Left lung (tissue), 10 donors: ENCODE results near the gene RAB24. TPM values are rescaled to one million over a fixed set of nuclear protein-coding genes. Genes with fewer than 3 reads are reported as not detected.

Experiments
- ATAC-seq: fragments of 200-7000 bp; cut with Tn5 transposase; one replicate; pipeline ENCODE4 v1.9.1; 2020; ENCODE audit warnings: moderate library complexity
- DNase-seq, 4 donors: peaks; one replicate each; pipeline ENCODE4 v3.0.0-alpha.2; 2013 to 2020
- H3K27ac ChIP-seq, 2 donors: fragments of 200-600 bp; sonication (generic) in 1 of 2; one replicate each; pipeline versions ENCODE4 v1.5.0 to v1.8.0; 2020 to 2021
- H3K27me3 ChIP-seq, 2 donors: fragments of 200-600 bp; sonication (generic) in 1 of 2; one replicate each; pipeline versions ENCODE4 v1.5.0 to v1.8.0; 2020 to 2021
- H3K36me3 ChIP-seq, 2 donors: fragments of 200-600 bp; sonication (generic) in 1 of 2; one replicate each; pipeline versions ENCODE4 v1.5.0 to v1.8.0; 2020 to 2021
- H3K4me1 ChIP-seq, 2 donors: fragments of 200-600 bp; one replicate each; pipeline ENCODE4 v1.8.0; 2021
- H3K4me3 ChIP-seq, 2 donors: fragments of 200-600 bp; sonication (generic) in 1 of 2; one replicate each; pipeline versions ENCODE4 v1.5.0 to v1.8.0; 2020 to 2021; ENCODE audit warnings: mild to moderate bottlenecking in 1 of 2
- H3K9me3 ChIP-seq, 2 donors: fragments of 200-600 bp; sonication (generic) in 1 of 2; one replicate each; pipeline versions ENCODE4 v1.5.0 to v1.8.0; 2020 to 2021
- intact Hi-C, 2 donors: fragments of 100-400 bp; cut with DNase I; formaldehyde crosslinking; loops; one replicate each; pipeline versions ENCODE4 v1.11.2 to v1.14.2; 2022
- polyA plus RNA-seq, 6 donors: library from polyadenylated mRNA; unstranded; fragments of 120-200 nt; gene quantifications; one replicate each; pipeline ENCODE4 v1.2.1, GENCODE V29; 2013; ENCODE audit not compliant: insufficient read length in 6 of 6
- total RNA-seq, 2 donors: library from RNA; stranded (reverse); fragmentation: NEBNext Ultra II Directional; extraction: Animal tissue kit (Norgen Biotek cat#: 25700); gene quantifications; one replicate each; pipeline ENCODE4 v1.2.1, GENCODE V29; 2021
- TF ChIP-seq, protein P1 (sequence below), 2 donors: fragments of 200-600 bp; sonication (generic) in 1 of 2; IDR thresholded peaks; one replicate each; pipeline versions ENCODE4 v1.5.0 to v1.8.0; 2021; ENCODE audit warnings: antibody characterized with exemption in 2 of 2
- donor health status: DM: no; HTN: yes; CAD: no.
- donor health status: DM: no; HTN: no; CAD: no.

RAB24 gene
- total and polyA plus RNA-seq, 8 donors: 24.2 to 39.7 (median 29.6) TPM

DNA sequence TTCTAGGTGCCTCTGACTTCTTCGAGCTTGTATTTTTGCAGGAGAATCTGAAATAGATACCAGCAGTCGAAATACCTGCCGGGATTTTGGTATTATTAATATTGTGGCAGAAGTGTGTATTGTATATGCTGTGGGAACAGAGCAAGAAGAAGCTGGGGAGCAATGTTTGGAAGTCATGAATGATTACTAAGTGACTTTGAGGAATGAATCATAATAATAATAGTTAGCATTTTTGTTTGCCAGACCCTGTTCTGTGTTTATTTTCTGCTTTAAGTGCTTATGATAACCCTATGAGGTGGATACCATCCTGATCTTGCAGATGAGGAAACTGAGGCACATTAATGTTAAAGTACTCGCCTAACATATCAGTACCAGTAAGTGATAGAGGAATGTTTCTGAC, 32.4 kb downstream of the RAB24 start:
- no peak for ATAC-seq
- peaks cover 0 to 91% of the 10 kb centered on the region in 2 donors for H3K36me3 ChIP-seq
- intact Hi-C loops: no loop called here

DNA sequence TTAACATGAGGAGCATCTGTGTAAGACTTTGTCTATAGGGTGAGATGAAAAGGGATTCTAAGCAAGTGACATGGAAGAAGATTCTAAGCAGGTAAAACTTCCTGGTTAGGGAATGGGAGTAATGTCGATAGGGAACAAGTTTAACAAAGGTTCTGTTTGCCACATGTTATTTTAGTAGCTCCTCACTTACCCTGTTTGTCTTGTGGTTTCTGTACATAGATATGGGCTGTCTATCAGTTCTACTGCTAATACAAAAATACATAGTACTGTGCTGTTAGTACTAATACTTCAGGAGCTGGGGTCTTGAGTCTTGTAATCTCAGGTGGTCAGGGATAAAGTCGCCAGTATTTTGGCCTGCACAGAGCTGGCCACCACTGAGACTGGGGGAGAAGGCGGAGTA, 32.9 kb downstream of the RAB24 start:
- ATAC-seq: no peak
- intact Hi-C loops: no loop called here
- H3K9me3 ChIP-seq: no peaks in the 10 kb centered on the region

More for the DNA sequence above, 32.4 kb downstream of the RAB24 start:
- no peak overlapping the region for H3K4me3 ChIP-seq
- no peaks in the 10 kb centered on the region for H3K9me3 ChIP-seq
- DNase-seq: no peak
- H3K27me3 ChIP-seq: no peaks in the 10 kb centered on the region
- TF ChIP-seq, protein P1, sequence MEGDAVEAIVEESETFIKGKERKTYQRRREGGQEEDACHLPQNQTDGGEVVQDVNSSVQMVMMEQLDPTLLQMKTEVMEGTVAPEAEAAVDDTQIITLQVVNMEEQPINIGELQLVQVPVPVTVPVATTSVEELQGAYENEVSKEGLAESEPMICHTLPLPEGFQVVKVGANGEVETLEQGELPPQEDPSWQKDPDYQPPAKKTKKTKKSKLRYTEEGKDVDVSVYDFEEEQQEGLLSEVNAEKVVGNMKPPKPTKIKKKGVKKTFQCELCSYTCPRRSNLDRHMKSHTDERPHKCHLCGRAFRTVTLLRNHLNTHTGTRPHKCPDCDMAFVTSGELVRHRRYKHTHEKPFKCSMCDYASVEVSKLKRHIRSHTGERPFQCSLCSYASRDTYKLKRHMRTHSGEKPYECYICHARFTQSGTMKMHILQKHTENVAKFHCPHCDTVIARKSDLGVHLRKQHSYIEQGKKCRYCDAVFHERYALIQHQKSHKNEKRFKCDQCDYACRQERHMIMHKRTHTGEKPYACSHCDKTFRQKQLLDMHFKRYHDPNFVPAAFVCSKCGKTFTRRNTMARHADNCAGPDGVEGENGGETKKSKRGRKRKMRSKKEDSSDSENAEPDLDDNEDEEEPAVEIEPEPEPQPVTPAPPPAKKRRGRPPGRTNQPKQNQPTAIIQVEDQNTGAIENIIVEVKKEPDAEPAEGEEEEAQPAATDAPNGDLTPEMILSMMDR (IDR thresholded peaks at IDR 0.05): no peak
- no peaks in the 10 kb centered on the region for H3K4me1 ChIP-seq
- H3K27ac ChIP-seq: no peak overlapping the region

DNA sequence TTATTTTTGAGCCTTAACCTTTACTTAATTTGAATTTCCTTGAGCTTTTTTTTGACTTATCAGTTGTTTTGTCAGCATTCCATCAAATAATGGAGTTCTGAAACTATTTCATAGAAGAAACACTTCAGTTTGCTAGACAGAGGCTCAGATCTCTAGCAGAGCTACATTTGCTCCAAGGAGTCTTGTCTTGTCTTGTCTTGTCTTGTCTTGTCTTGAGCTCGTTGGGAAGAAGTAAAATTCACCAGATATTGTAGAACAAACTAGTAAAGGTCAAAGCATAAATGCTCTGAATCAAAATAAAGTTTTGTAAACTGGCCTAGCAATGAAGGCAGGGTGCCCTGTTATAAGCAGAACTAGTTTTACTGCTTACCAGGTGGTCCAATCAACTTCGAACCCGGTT, 33.5 kb downstream of the RAB24 start:
- intact Hi-C loops: no loop called here
- no peak for ATAC-seq
- peaks cover 0 to 91% of the 10 kb centered on the region in 2 donors for H3K36me3 ChIP-seq

More for the DNA sequence above, 32.9 kb downstream of the RAB24 start:
- DNase-seq: no peak
- Histone ChIP-seq H3K4me1 (no peaks in the 10 kb centered on the region), H3K4me3 (no peak overlapping the region), H3K27ac (no peak overlapping the region), H3K27me3 (no peaks in the 10 kb centered on the region), H3K36me3 (peaks cover 0 to 91% of the 10 kb centered on the region in 2 donors)
- TF ChIP-seq, protein P1 (IDR thresholded peaks at IDR 0.05): no peak

DNA sequence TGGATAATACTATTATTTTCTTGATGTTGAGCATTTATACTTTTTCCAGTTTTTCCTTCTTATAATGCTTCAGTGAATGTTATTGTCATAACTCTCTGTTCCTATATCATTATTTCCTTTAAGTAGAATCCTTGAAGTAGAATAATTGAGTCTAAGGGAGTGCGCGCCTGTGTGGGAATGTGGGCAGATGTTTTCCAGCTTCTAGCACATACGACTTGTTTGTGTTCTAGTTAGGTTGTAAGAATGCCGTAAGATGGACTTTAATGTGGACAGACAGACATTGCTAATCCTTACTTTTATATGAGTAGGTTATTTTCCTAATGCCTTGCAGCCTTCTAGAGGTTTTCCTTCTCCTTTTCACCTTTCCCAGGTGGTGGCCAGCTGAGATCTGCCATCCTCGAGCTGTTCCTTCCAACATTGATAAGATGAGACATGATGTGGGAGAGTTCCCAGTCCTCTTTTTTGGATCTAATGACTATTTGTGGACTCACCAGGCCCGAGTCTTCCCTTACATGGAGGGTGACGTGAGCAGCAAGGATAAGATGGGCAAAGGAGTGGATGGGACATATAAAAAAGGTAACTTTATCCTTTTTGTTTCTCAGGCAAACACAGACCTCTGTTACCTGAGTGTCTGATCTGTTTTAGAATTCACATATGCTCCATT, 34.2 kb downstream of the RAB24 start:
- intact Hi-C loops: no loop called here
- Histone ChIP-seq H3K9me3 (no peaks in the 10 kb centered on the region), H3K4me1 (no peaks in the 10 kb centered on the region), H3K4me3 (no peak overlapping the region), H3K36me3 (peaks cover 0 to 89% of the 10 kb centered on the region in 2 donors), H3K27me3 (no peaks in the 10 kb centered on the region), H3K27ac (no peak overlapping the region)
- TF ChIP-seq, protein P1 (IDR thresholded peaks at IDR 0.05): no peak
- DNase-seq: no peak
- ATAC-seq: no peak

More for the DNA sequence above, 33.5 kb downstream of the RAB24 start:
- no peak for DNase-seq
- no peaks in the 10 kb centered on the region for H3K27me3 ChIP-seq
- no peak overlapping the region for H3K27ac ChIP-seq
- no peaks in the 10 kb centered on the region for H3K4me1 ChIP-seq
- H3K9me3 ChIP-seq: no peaks in the 10 kb centered on the region
- TF ChIP-seq, protein P1 (IDR thresholded peaks at IDR 0.05): no peak
- no peak overlapping the region for H3K4me3 ChIP-seq

DNA sequence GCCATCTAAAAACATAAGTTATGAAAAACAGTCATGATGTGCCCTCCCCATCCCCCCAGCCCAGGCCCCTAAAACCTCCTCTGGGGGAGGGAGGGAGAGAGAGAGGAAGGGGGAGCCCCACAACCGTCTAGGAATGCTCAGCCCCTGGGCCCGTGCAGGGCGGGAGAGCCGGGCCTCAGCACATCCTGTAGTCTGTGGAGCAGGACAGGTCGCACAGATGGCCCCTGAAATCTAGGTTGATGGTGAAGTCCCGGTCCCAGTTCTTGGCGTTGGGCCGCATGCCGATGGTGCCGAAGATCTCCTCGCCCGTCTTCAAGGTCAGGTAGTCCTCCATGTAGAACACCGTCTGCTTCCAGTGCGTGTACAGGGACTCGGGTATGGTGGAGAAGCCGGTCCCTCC, 38.1 kb downstream of the RAB24 start:
- Histone ChIP-seq H3K9me3 (no peaks in the 10 kb centered on the region), H3K4me1 (no peaks in the 10 kb centered on the region), H3K4me3 (no peak overlapping the region), H3K27me3 (no peaks in the 10 kb centered on the region), H3K36me3 (peaks cover 0 to 86% of the 10 kb centered on the region in 2 donors), H3K27ac (peak overlapping the region in 1 of 2 donors; percentile 8)
- DNase-seq (no peak), ATAC-seq (peak; percentile 39)
- TF ChIP-seq, protein P1 (IDR thresholded peaks at IDR 0.05): no peak
- intact Hi-C loops: no loop called here
